Glomerular visceral epithelial cell (primary cell): ENCODE data around the gene PPP6C.
A peak's percentile ranks its signal among the peaks of the same experiment; 100 is the strongest.
"Not testable (repeated sequence)": the region's sequence is repeated elsewhere in the genome, so short reads cannot be mapped to it uniquely, and the experiment has no call there.

Source experiments
- DNase-seq: peaks from one replicate; pipeline ENCODE4 v3.0.0-alpha.2; 2016; ENCODE audit errors: extremely low spot score

PPP6C gene

DNA sequence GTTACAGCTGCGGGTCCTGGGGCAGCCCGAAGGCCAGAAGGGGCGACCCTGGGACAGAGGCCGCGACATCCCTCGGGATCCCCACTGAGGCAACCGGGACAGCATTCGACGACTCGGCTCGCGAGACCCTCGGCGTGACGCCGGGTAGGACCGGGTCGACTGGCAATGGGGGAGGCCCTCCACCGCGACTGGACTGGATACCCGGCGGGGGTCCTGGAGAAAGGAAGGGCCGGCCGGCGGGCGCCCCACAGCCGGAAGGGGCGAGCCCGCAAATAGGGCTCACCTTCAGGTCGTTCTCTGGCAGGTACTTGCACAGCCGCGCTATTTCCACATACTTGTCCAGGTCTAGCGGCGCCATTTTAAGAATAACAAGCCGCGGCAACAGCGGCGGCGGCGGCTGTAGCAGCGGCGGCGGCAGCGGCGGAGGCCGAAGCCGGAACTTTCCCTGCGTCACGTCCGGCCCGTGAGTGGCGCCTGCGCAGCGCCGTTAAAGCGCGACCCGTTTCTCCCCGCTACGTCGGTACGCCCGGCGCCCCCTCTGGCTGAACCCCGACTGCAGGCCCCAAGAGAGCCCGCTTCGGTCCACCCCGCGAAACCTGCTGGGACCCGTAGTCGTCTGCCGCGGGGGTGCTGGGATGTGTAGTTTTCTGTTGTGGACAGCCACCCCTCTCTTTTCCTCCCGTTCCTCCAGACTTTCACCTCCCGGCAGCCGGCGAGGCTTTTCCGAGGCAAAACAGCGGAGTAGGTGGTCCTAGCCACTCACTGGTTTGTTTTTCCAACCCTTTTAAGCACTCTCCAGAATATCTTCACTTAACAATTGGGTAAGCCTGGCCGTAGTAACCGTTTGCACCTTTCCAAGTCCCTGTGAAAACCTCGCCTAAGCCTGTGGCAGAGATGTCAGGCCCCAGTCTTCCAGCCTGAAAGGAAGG, at the start of gene PPP6C:
Gene PPP6C (minus strand): TSS at position 443 of the 929 bp plus-strand sequence. CDS start 85 bp downstream, at position 358.
- peak; percentile 92 for DNase-seq

- DNase-seq, result no peak
These were observed 49.4 kb upstream of the PPP6C start for GRCh38 chr9:125238915-125239446.

GRCh38 chr9:125238127-125238914, 48.7 kb upstream of the PPP6C start:
- no peak for DNase-seq

DNA sequence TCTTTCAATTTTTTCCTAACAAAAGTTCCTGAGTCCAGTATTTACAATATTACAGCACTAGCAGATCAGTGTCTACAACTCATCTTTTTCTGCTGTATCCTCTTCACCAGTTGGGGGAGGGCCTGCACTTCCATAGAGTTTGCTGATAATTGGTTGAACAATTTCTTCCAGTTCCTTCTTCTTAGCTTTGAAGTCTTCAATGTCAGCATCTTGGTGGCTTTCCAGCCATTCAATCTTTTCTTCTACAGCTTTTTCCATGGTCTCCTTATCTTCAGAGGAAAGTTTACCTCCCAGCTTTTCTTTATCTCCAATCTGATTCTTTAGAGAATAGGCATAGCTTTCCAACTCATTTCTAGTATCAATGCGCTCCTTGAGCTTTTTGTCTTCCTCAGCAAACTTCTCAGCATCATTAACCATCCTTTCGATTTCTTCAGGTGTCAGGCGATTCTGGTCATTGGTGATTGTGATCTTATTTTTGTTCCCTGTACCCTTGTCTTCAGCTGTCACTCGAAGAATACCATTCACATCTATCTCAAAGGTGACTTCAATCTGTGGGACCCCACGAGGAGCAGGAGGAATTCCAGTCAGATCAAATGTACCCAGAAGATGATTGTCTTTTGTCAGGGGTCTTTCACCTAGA, 47.0 kb upstream of the PPP6C start:
- not testable (repeated sequence) for DNase-seq

GRCh38 chr9:125235804-125236519, 46.4 kb upstream of the PPP6C start:
- no peak for DNase-seq

DNA sequence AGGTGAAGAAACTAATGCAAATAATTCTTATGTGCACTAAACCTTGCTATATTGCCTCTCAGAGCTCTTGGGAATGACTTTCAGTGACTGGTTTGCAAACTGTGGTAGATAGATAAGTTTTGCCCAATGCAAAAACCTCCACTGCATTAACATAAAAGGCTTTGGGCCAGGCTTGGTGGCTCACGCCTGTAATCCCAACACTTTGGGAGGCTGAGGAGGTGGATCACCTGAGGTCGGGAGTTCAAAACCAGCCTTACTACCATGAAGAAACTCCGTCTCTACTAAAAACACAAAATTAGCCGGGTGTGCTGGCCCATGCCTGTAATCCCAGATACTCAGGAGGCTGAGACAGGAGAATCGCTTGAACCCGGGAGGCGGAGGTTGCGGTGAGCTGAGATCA, 44.5 kb upstream of the PPP6C start:
- DNase-seq, result not testable (repeated sequence)

DNA sequence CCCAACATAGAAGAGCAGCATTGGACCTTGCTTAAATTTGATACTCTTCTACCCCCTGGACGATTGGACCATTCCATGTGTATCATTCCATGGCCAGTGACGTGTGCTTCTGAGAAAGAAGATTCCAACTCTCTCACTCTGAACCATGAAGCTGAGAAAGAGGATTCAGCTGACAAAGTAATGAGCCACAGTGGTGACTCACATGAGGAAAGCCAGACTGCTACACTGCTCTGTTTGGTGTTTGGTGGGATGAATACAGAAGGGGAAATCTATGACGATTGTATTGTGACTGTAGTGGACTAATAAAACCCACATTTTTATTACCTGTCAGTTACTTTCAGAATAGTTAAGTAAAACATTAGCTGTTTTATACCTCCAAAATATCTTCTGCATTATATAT, 44.1 kb upstream of the PPP6C start:
- DNase-seq, result peak; percentile 85

GRCh38 chr9:125227761-125228160, 38.2 kb upstream of the PPP6C start:
- no peak for DNase-seq

GRCh38 chr9:125224858-125225257, 35.3 kb upstream of the PPP6C start:
- not testable (repeated sequence) for DNase-seq

DNA sequence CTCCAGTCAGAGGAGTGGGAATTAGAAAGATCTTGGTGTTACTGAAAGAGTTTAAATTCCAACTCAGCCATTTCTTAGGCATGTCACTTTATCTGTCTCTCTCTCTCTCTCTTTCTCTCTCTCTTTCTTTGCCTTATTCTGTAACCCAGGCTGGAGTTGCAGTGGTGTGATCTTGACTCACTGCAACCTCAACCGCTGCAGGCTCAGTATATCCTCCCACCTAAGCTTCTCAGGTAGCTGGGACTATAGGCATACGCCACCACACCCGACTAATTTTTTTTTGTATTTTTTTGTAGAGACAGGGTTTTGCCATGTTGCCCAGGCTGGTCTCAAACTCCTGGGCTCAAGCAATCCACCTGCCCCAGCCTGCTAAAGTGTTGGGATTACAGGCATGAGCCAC, 29.0 kb upstream of the PPP6C start:
- no peak for DNase-seq

GRCh38 chr9:125214186-125214585, 24.6 kb upstream of the PPP6C start:
- no peak for DNase-seq

GRCh38 chr9:125204477-125204876, 14.9 kb upstream of the PPP6C start:
- no peak for DNase-seq

DNA sequence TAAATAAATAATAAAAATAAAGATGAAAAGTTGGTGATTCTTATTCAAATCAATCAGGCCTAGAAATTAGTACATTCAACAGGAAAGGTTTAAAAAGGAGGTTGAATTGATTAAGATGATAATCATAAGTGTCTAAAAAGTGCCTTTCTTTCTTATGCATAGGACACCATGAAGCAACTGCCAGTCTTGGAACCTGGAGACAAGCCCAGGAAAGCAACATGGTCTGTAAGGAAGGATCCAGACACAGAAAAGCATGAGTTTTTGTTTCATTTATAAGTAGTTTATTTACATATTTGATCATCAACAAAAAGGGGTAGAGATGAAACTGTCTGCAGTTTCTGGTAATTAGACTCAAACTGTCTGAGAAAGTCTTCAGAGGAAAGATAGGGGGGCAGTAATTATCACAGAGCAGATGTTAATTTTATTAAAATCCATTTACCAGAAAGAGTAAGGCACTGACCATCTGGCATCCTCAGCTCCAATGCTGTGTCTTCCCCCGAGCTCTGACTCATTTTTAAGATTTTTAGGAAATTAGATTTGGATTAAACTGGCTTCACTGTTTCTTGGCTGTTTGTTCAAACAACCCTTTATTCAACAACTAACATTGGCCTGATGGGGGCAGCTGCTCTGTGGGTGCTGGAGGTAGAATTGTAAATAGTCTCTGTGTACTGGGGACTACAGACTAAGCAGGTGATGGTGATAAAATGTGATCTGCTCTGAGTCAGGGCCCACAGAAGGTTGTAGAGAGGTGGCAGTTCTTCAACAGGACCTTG, 13.4 kb upstream of the PPP6C start:
- no peak for DNase-seq

DNA sequence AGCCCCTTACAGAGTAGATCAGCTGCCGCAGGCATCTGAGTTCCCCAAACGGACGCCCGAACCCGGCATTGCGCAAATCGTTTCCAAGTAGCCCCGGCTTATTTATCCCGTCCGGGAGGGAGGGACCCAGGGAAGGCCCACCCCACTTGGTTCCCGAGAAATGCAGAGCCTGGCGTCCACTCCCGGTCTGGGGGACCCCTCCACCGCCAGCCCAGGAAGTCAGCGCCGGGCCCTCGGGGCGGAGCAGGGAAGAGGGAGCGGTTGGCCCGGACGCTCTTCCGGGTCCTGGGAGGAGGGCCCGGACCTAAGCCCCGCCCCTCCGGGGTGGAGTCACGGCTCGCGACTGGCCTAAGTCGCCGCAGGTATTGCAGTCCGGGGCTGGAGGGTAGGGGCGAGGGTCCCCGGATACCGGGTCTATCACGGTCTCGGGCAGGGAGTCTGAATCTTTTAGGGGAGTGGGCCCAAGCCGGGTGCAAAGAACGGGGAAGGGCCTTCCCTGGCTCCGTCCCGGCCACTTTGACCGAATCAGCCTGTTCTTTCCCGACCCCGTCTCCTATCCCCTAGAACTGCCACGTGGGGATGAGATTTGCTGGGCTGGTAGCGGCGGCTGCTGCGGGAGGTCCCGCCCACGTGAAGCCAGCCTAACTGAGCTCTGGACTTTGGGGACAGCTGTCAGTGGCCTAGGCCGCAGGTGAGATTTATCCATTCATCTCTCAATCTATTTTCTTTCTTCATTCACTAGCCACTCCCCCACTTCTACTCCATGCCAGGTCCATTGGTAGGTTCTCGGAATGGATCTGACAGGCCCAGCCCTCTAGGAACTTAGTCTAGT, 10.8 kb upstream of the PPP6C start, which contains the start of gene RABEPK:
Gene RABEPK (plus strand): TSS at position 327 of the 832 bp plus-strand sequence. CDS start 2,472 bp downstream, outside the sequence.
- peak; percentile 95 for DNase-seq

DNA sequence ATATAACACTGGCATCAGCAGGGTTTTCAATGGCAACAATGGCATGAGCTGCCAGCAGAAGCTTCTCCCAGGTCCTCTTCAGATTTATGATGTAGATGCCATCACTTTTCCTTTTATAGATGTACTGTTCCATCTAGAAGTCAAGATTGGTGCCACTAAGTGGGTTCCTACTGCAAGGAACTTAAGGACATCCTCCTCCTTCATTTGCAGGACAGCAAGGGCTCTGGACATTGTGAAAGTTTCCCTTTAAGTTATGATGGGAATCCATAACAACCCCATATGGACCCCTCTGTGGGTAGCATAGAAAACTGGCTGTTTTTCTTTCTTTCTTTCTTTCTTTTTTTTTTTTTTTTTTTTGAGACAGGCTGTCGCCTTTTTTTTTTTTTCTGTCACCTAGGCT, 6.0 kb upstream of the PPP6C start:
- DNase-seq, result not testable (repeated sequence)

DNA sequence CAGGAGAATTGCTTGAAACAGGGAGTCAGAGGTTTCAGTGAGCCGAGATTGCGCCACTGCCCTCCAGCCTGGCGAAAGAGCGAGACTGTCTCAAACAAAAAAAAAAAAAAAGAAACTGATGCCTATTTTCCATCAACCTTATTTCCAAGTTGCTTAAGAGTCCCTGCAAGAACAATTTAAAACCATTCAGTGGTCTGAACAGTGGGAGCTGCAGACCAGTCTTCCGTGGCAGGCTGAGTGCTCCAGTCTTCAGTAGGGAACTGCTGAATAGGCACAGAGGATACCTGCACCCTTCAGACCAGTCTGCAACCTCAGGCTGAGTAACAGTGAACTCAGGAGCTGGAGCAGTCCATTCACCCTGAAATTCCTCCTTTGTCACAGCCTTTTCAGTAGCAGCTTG, 4.9 kb upstream of the PPP6C start:
- DNase-seq, result not testable (repeated sequence)

- DNase-seq, result no peak
These were observed 778 bp upstream of the PPP6C start for GRCh38 chr9:125190361-125190801.

- no peak for DNase-seq
These were observed 617 bp downstream of the PPP6C start for GRCh38 chr9:125189011-125189360.

- no peak for DNase-seq
These were observed 6.0 kb downstream of the PPP6C start for GRCh38 chr9:125183561-125183960.
